ENCODE measurements around the gene AP1S3.

GRCh38 chr2:223764796-223765195 is 72.6 kb downstream of the AP1S3 start:
- TF ChIP-seq TAF1 (IDR thresholded peaks at IDR 0.05; ENCODE audit: borderline replicate concordance, insufficient read depth, low read length) (no peak), POLR2AphosphoS5 (IDR thresholded peaks at IDR 0.05; ENCODE audit: low read depth, low read length) (no peak)

All from PFSK-1 (cell line).